ENCODE measurements around the gene KLHL7. TPM values are rescaled to one million over a fixed set of nuclear protein-coding genes. Genes with fewer than 3 reads are reported as not detected.

KLHL7 gene
- total RNA-seq, 1 donor from 2014 or later = 54.8 TPM

GRCh38 chr7:23136216-23136615 lies 30.6 kb downstream of the KLHL7 start:
- H3K27me3 ChIP-seq (ENCODE audit: control insufficient read depth, insufficient read depth, low read length) = no peaks in the 10 kb centered on the region
- TF ChIP-seq, protein P1, sequence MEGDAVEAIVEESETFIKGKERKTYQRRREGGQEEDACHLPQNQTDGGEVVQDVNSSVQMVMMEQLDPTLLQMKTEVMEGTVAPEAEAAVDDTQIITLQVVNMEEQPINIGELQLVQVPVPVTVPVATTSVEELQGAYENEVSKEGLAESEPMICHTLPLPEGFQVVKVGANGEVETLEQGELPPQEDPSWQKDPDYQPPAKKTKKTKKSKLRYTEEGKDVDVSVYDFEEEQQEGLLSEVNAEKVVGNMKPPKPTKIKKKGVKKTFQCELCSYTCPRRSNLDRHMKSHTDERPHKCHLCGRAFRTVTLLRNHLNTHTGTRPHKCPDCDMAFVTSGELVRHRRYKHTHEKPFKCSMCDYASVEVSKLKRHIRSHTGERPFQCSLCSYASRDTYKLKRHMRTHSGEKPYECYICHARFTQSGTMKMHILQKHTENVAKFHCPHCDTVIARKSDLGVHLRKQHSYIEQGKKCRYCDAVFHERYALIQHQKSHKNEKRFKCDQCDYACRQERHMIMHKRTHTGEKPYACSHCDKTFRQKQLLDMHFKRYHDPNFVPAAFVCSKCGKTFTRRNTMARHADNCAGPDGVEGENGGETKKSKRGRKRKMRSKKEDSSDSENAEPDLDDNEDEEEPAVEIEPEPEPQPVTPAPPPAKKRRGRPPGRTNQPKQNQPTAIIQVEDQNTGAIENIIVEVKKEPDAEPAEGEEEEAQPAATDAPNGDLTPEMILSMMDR (IDR thresholded peaks at IDR 0.05; ENCODE audit: insufficient read depth, low read length, poor library complexity, severe bottlenecking) = no peak
- H3K4me3 ChIP-seq (ENCODE audit: low read depth, low read length) = no peak overlapping the region
- DNase-seq (ENCODE audit: low read depth) = no peak
- no peaks in the 10 kb centered on the region for H3K36me3 ChIP-seq (ENCODE audit: control insufficient read depth, insufficient read depth, low read length)

DNA sequence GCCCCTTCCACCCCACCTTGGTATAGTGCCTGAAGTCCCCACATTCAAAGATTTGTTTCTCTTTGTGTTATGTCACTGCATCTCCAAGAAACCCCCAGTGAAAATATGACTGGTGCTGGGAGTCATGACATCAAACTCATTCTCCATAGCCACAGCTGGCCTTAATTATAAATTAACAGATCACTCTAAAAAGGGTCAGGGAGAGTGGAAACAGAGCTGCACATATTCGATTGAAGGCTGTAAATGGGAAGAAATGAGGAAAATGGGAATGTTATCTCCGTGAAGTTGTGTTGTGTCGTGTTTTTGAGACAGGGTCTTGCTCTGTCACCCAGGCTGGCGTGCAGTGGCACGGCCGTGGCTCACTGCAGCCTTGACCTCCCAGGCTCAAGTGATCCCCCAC lies 52.1 kb downstream of the KLHL7 start:
- Histone ChIP-seq H3K27me3 (ENCODE audit: control insufficient read depth, insufficient read depth, low read length) (no peaks in the 10 kb centered on the region), H3K36me3 (ENCODE audit: control insufficient read depth, insufficient read depth, low read length) (no peaks in the 10 kb centered on the region), H3K4me3 (ENCODE audit: low read depth, low read length) (no peak overlapping the region)
- DNase-seq (ENCODE audit: low read depth) = no peak
- TF ChIP-seq, protein P1 (IDR thresholded peaks at IDR 0.05; ENCODE audit: insufficient read depth, low read length, poor library complexity, severe bottlenecking) = no peak

DNA sequence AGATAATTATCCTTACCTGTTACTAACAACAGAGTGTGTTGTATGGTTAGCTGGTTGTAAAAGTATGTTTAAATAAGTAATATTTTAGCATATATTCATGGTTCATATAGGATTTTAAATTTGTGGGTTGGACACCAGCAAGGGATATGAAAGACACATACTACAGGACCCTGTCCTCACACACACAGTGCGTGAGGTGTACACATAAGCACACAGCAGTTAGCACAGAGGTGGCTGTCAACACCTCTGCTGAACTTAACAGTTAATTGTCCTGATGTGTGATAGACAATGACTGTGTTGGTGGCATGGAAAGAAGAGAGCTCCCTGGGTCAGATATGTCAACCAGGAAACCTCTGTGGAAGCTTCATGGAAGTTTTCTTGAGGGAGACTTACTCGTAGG lies 53.0 kb downstream of the KLHL7 start:
- H3K4me3 ChIP-seq (ENCODE audit: low read depth, low read length) = no peak overlapping the region
- TF ChIP-seq, protein P1 (IDR thresholded peaks at IDR 0.05; ENCODE audit: insufficient read depth, low read length, poor library complexity, severe bottlenecking) = no peak
- H3K36me3 ChIP-seq (ENCODE audit: control insufficient read depth, insufficient read depth, low read length) = no peaks in the 10 kb centered on the region
- no peak for DNase-seq (ENCODE audit: low read depth)
- no peaks in the 10 kb centered on the region for H3K27me3 ChIP-seq (ENCODE audit: control insufficient read depth, insufficient read depth, low read length)

DNA sequence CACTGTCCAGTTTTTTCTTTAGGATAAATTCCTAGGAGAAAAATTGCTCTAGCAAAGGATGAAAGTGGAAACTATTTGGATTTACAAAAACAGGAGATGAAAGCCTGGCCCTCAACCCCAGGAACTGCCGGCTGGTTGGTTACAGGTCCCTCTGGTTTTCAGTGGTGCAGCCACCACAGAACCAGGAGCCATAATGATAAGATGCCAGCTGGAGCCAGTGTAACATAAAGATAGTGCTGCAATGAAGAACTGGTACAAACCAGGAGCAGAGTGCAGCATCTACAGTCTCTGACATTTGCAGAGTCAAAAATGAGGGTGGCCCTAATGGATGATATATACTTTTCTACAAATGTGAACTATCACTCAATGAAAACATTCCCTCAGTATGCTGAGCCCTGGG lies 55.9 kb downstream of the KLHL7 start:
- TF ChIP-seq, protein P1 (IDR thresholded peaks at IDR 0.05; ENCODE audit: insufficient read depth, low read length, poor library complexity, severe bottlenecking) = no peak
- Histone ChIP-seq H3K36me3 (ENCODE audit: control insufficient read depth, insufficient read depth, low read length) (no peaks in the 10 kb centered on the region), H3K27me3 (ENCODE audit: control insufficient read depth, insufficient read depth, low read length) (no peaks in the 10 kb centered on the region), H3K4me3 (ENCODE audit: low read depth, low read length) (no peak overlapping the region)
- no peak for DNase-seq (ENCODE audit: low read depth)

DNA sequence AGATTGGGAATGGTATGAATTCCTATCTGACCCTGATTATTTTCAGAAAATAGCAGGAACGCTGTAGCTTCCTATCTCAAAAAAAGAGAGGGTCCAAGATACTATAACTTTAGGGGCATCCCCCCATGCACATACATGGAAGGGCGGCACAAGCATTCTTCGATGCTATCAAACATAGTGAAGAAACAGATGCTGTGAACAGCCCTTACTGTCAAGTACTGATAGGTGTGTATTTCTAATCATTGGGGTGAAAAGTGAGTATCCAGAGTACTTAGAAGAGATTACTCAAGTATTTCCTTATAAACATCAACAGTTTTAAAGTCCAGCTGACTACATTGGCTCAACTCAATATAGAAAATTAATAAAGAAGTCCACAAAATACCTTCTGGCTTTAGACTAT lies 59.3 kb downstream of the KLHL7 start:
- Histone ChIP-seq H3K4me3 (ENCODE audit: low read depth, low read length) (no peak overlapping the region), H3K36me3 (ENCODE audit: control insufficient read depth, insufficient read depth, low read length) (no peaks in the 10 kb centered on the region), H3K27me3 (ENCODE audit: control insufficient read depth, insufficient read depth, low read length) (no peaks in the 10 kb centered on the region)
- TF ChIP-seq, protein P1 (IDR thresholded peaks at IDR 0.05; ENCODE audit: insufficient read depth, low read length, poor library complexity, severe bottlenecking) = no peak
- no peak for DNase-seq (ENCODE audit: low read depth)

DNA sequence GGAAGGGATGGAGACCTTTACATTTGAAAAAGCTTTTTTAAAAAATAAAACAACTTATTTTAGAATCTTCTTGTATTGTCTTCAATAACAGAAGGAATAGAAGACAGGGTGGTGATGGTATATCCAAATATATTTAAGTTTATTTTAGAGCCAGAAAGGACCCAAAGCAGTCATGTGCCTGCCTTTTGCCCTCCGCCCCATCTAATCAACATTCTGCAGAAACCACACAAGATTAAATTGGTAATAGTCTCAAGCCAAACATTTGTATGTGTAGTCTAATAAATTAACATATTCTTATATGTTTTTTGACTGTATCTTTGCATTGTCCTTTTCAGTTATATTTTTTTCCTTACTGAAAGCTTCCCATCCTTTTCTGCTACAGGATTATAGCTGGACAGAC lies 59.7 kb downstream of the KLHL7 start:
- DNase-seq (ENCODE audit: low read depth) = no peak
- H3K36me3 ChIP-seq (ENCODE audit: control insufficient read depth, insufficient read depth, low read length) = no peaks in the 10 kb centered on the region
- H3K27me3 ChIP-seq (ENCODE audit: control insufficient read depth, insufficient read depth, low read length) = no peaks in the 10 kb centered on the region
- H3K4me3 ChIP-seq (ENCODE audit: low read depth, low read length) = no peak overlapping the region
- TF ChIP-seq, protein P1 (IDR thresholded peaks at IDR 0.05; ENCODE audit: insufficient read depth, low read length, poor library complexity, severe bottlenecking) = no peak
